GM12892 (cell line): Measurements from ENCODE around the gene FAM149A.

Experiments used
- POLR2A ChIP-seq: IDR thresholded peaks from 2 replicates; pipeline ENCODE4 v1.6.1; 2011; ENCODE audit warnings: low read depth, low read length, control low read depth
- POLR2AphosphoS5 ChIP-seq: IDR thresholded peaks from 2 replicates; pipeline ENCODE4 v1.6.1; 2011; ENCODE audit warnings: low read depth, low read length, control low read depth
- TAF1 ChIP-seq: IDR thresholded peaks from 2 replicates; pipeline ENCODE4 v1.6.1; 2011; ENCODE audit warnings: low read depth, mild to moderate bottlenecking, control low read depth, low read length, borderline replicate concordance

DNA sequence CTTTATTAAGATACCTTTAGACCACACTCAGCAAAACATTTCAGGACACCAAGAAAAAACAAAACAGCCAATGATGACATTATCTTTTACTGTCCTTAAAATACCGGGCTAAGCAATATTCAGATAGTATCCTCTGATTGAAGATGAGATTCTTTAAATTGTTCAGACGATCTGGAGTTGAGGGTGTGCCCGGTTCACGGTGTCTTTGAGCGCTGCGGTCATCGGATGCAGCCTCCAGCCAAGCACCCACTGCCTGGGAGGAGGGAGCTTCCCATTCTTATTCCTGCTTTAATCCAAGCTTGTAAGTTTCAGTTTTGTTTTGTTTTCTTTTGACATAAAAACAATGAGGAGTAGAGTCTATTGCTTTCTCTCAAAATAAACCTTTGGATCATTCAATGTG is 14.1 kb downstream of the FAM149A start:
- no peak for TF ChIP-seq TAF1
- TF ChIP-seq POLR2AphosphoS5, result no peak
- no peak for TF ChIP-seq POLR2A
